Measurements from ENCODE around the gene SP2. TPM values are rescaled to one million over a fixed set of nuclear protein-coding genes. Genes with fewer than 3 reads are reported as not detected.

SP2 gene
- total and polyA plus RNA-seq, 2 of the 13 experiments (the other 11 are each of a cell fraction or from before 2014, with no cell fraction given) = 1.4 to 4.8 TPM

- TF ChIP-seq ZNF18 (CRISPR knock-in tag; IDR thresholded peaks at IDR 0.05; ENCODE audit: insufficient replicate concordance) (no peak), SKI (IDR thresholded peaks at IDR 0.05; ENCODE audit: partially characterized antibody) (no peak), KDM6A (CRISPR knock-in tag; IDR thresholded peaks at IDR 0.05; ENCODE audit: low read depth) (no peak), TGIF2 (CRISPR knock-in tag; IDR thresholded peaks at IDR 0.05) (no peak), RBFOX2 (IDR thresholded peaks at IDR 0.05; ENCODE audit: low read depth, low read length) (no peak; the same call in 1 of the 2 replicates), ZNF33A (CRISPR knock-in tag; IDR thresholded peaks at IDR 0.05; ENCODE audit: borderline replicate concordance) (no peak), HNRNPL (IDR thresholded peaks at IDR 0.05; ENCODE audit: low read depth, low read length) (peak; percentile 45; the same call in 1 of the 2 replicates), ZNF569 (CRISPR knock-in tag; IDR thresholded peaks at IDR 0.05; ENCODE audit: borderline replicate concordance) (0 out of 2 replicates have a peak, but pooled peaks have one; percentile 69), ZNF136 (CRISPR knock-in tag; IDR thresholded peaks at IDR 0.05; ENCODE audit: low read depth) (peak; percentile 79; the same call in 1 of the 2 replicates), ZNF557 (CRISPR knock-in tag; IDR thresholded peaks at IDR 0.05) (0 out of 2 replicates have a peak, but pooled peaks have one; percentile 29), BHLHE40 (IDR thresholded peaks at IDR 0.05; ENCODE audit: low read length) (no peak), MIER3 (CRISPR knock-in tag; IDR thresholded peaks at IDR 0.05; ENCODE audit: borderline replicate concordance) (no peak), REPIN1 (CRISPR knock-in tag; IDR thresholded peaks at IDR 0.05; ENCODE audit: borderline replicate concordance, low read depth) (no peak), ATM (IDR thresholded peaks at IDR 0.05; ENCODE audit: borderline replicate concordance) (no peak), PPARG (CRISPR knock-in tag; conservative IDR thresholded peaks at IDR 0.05) (no peak; the same call in 1 of the 2 replicates), ZNF687 (CRISPR knock-in tag; IDR thresholded peaks at IDR 0.05) (peak; percentile 2), KDM4B (CRISPR knock-in tag; IDR thresholded peaks at IDR 0.05) (no peak), ZNF883 (CRISPR knock-in tag; IDR thresholded peaks at IDR 0.05; ENCODE audit: not compliant biosample characterization) (no peak), SIN3B (IDR thresholded peaks at IDR 0.05; ENCODE audit: low read length) (no peak), HIC2 (CRISPR knock-in tag; IDR thresholded peaks at IDR 0.05; ENCODE audit: low read depth) (peak; percentile 17; the same call in 1 of the 2 replicates), TIGD3 (CRISPR knock-in tag; IDR thresholded peaks at IDR 0.05; ENCODE audit: borderline replicate concordance) (no peak)
These were observed 845 bp downstream of the SP2 start (continued) for GRCh38 chr17:47896672-47897490.

All from HepG2 (cell line).